ENCODE results near the gene NKAIN4.
A peak's percentile ranks its signal among the peaks of the same experiment; 100 is the strongest.

- TF ChIP-seq EZH2 (IDR thresholded peaks at IDR 0.05; ENCODE audit: borderline replicate concordance, insufficient read depth, low read depth, low read length, poor library complexity, severe bottlenecking) = no peak
- peak; percentile 21 for TF ChIP-seq CTCF (IDR thresholded peaks at IDR 0.05)
Observed at GRCh38 chr20:63234693-63235398, 19.4 kb downstream of the NKAIN4 start.
